HG02571 (cell line): ENCODE results near the gene C19orf44.
"Not testable (repeated sequence)": the region's sequence is repeated elsewhere in the genome, so short reads cannot be mapped to it uniquely, and the experiment has no call there.

Source experiments
- ATAC-seq: cut with Tn5 transposase; IDR thresholded peaks from one replicate; pipeline ENCODE4 v1.9.1; 2021; ENCODE audit warnings: mild to moderate bottlenecking, moderate library complexity; ENCODE audit not compliant: unreplicated experiment

The C19orf44 gene

GRCh38 chr19:16495982-16496612, at the start of gene C19orf44, which contains the start of gene CALR3:
TSS of gene C19orf44 (plus strand) at chr19:16496394. CDS start at chr19:16500793, 4,399 bp downstream.
TSS of gene CALR3 (minus strand) at chr19:16496167. CDS start at chr19:16496129, 38 bp downstream.
- ATAC-seq = peak; percentile 96

- ATAC-seq = no peak
These were observed 49.3 kb upstream of the C19orf44 start for GRCh38 chr19:16446724-16447368.

GRCh38 chr19:16448872-16449271, 47.3 kb upstream of the C19orf44 start:
- not testable (repeated sequence) for ATAC-seq

GRCh38 chr19:16449330-16449961, 46.7 kb upstream of the C19orf44 start:
- ATAC-seq = no peak

GRCh38 chr19:16452325-16452724, 43.9 kb upstream of the C19orf44 start:
- ATAC-seq = no peak

GRCh38 chr19:16454351-16454918, 41.8 kb upstream of the C19orf44 start:
- no peak for ATAC-seq

GRCh38 chr19:16455489-16455888, 40.7 kb upstream of the C19orf44 start:
- ATAC-seq = no peak

- ATAC-seq = no peak
These were observed 39.5 kb upstream of the C19orf44 start for GRCh38 chr19:16456652-16457194.

GRCh38 chr19:16457195-16457953, 38.8 kb upstream of the C19orf44 start:
- no peak for ATAC-seq

GRCh38 chr19:16457954-16458331, 38.3 kb upstream of the C19orf44 start:
- no peak for ATAC-seq

- no peak for ATAC-seq
These were observed 37.5 kb upstream of the C19orf44 start for GRCh38 chr19:16458391-16459341.

GRCh38 chr19:16459680-16460079, 36.5 kb upstream of the C19orf44 start:
- ATAC-seq = no peak

GRCh38 chr19:16460454-16460853, 35.7 kb upstream of the C19orf44 start:
- ATAC-seq = no peak

GRCh38 chr19:16461630-16462051, 34.6 kb upstream of the C19orf44 start:
- no peak for ATAC-seq

GRCh38 chr19:16462757-16463250, 33.4 kb upstream of the C19orf44 start:
- no peak for ATAC-seq

GRCh38 chr19:16463341-16463990, 32.7 kb upstream of the C19orf44 start:
- no peak for ATAC-seq

- ATAC-seq = no peak
These were observed 32.1 kb upstream of the C19orf44 start for GRCh38 chr19:16463991-16464575.

- ATAC-seq = no peak
These were observed 31.0 kb upstream of the C19orf44 start for GRCh38 chr19:16465239-16465638.
